GM19238 (cell line): Measurements from ENCODE around the gene ANO3.
"Not testable (repeated sequence)": the region's sequence is repeated elsewhere in the genome, so short reads cannot be mapped to it uniquely, and the experiment has no call there.

Source experiments
- DNase-seq: peaks from one replicate; pipeline ENCODE4 v3.0.0; 2011; ENCODE audit warnings: low spot score; ENCODE audit not compliant: insufficient read length

ANO3 gene

DNA sequence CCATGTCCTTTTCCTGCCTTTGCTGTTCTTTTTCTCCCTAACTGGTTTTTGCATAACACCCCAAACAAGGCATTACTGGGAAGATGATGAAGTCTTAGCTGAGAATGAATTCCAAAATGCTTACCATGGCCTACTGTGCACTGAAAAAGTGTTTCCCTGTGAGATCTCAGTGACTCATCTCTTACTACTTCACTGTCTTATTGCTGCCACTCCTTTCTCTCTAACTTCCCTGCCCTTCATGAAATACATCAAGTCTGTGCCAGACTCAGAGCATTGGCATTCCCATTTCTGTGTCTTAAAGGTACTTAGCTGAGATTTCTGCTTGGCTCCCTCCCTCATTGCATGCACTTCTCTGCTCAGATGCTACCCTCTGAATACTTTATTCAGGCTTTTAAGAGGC is 289.2 kb downstream of the ANO3 start:
- DNase-seq: no peak

DNA sequence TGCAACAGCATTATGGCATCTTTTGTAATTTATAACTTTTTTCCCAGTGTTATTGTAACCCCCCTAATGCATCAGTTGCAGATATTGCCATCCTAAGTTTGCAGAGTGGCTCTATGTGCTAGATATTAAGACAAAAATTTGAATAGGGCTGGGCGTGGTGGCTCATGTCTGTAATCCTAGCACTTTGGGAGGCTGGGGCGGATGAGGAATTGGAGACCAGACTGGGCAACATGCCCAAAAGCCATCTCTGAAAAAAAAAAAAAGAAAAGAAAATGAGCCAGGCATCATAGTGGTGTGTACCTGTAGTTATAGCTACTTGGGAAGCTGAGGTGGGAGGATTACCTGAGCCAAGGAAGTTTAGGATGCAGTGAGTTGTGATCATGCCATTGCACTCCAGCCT is 290.3 kb downstream of the ANO3 start:
- no peak for DNase-seq

DNA sequence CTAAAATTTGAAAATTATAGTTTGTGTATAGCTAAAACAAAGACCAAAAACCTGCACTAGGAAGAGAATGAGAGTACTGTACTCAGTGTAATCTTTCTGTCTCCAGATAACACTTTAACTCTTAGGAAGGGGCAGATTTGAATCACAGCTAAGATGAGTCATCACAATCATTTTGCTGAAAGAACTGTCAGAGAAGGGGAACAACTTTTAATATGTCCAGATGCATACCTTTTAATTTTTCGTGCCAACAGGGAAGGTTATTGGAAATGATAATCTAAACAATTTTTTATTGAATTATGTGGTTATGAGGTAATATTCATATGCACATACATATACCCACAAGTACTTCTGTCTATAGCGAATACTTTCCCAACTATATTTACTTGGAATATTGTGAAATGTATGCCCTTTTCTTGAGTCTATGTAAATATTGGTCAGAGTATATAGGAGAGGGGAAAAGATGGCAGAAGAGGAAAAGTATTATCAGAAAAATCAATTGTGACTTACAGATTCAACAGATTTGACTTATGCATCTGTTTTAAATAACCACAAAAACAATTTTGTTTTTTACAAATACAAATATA is 291.2 kb downstream of the ANO3 start:
- DNase-seq: no peak

DNA sequence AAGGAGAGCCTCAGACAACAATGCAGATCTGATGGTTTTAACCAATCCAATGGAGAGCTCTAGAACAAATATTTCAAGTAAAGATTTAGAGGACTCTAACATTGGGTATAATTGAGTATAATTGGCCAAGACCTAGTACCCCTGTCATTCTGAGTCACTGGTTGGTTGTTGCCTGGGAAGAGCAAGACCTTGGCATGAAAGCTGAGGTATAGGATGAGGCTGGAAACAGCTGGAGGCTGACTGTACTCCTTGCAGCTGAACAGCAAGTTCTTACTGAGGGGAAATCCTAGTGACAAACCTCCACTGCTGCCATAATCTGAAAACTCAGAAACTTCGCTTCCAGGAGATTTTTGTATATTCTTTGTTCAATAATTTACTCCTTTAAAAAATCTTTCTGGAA is 294.4 kb downstream of the ANO3 start:
- no peak for DNase-seq

DNA sequence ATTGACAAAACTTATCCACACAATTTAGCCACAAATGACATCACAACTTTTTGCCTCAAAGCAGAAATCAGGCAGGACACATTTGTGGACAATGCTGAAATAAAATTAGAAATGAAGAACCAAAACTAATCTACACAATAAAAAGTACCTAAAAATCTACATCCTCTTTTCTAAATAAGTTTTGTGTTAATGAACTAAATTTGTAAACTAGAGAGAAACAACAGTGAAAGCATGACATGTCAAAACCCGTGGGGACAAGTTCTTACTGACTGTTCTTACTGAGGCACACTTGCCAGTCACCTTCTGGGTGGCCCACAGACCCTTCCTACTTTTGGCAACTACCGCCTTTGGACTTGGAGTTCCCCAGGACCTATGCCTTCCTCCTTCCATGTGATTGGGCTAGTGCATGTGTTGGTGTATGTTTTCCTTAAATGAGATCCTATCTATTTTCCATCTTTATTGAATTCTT is 300.8 kb downstream of the ANO3 start:
- no peak for DNase-seq

DNA sequence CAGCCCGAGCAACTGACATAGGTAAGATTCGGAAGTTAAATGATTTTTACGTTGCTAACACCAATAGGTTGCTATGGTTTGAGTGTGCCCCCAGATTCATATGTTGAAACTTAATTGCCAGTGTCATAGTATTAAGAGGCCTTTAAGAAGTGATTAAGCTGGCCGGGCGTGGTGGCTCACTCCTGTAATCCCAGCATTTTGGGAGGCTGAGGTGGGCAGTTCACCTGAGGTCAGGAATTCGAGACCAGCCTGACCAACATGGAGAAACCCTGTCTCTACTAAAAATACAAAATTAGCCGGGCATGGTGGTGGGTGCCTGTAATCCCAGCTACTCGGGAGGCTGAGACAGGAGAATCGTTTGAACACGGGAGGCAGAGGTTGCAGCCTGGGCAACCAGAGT is 311.4 kb downstream of the ANO3 start:
- DNase-seq: not testable (repeated sequence)

DNA sequence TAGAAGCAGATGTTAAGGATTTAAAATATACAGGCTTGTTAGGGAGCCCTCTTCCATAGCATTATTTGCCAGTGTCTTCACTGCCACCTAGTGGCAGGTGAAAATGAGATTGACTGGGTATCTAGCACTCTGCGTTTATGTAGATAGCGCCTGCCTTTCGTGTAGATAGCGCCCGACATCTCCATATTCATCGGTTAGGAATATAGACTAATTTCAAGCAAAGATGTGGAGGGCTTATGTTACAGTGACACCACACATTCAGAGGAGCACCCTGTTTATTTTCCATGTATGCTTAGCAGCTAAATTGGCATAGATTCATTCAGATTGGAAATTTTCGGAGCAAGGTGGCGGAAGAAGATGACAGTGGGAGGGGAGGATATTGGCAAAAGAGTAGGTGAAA is 318.0 kb downstream of the ANO3 start:
- DNase-seq: peak; percentile 1

DNA sequence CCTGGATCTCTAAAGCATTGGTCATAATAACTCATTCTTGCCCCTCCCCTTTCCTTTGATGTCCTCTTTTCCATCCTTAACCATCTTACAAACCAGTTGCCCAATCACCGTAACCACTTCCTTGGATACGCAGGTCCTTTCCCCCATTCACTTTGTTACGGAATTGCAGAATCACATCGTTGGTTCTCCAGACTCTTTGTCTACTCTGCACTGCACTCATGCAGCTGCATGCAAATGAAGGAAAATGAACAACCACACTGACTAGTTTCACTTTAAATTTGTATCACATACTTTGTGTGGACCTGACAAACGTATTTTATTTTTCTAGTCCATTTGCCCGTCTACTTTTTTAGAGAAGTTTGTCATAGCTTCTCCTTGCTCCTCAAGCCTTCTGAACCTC is 320.0 kb downstream of the ANO3 start:
- no peak for DNase-seq

DNA sequence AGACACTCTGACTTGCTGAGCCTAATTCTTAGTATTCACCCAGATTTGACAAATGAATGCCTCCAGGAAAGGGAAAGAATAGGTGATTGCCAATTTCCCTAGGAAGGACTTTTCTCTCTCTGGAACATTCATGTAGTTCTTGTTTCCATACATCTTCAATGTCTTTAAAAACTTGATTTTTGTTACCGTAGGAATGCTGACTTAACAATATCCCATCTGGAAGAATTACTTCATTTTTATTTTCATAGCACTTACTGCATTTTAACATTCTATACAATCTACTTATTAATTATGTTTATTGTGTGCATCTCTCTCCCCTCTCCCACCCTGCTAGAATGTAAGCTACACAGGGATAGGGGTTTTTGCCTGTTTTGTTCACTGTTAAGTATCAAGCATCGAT is 323.4 kb downstream of the ANO3 start:
- no peak for DNase-seq

DNA sequence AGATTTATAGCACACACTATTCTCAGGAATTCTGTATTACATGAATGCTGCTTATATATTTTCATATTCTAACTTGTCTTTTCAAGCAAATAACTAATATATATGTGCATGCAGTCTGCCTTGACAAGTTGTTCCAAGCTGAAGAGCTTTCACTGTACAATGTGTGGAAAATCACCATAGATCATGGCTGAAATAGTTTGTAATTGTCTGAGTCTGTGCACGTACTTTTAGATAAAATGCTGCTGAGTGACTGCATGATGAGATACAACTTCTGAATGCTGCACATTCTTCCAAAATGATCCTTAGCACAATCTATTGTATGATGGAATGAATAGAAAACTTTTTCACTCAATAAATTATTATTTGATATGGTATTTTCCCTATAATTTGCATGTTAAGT is 331.0 kb downstream of the ANO3 start:
- no peak for DNase-seq

DNA sequence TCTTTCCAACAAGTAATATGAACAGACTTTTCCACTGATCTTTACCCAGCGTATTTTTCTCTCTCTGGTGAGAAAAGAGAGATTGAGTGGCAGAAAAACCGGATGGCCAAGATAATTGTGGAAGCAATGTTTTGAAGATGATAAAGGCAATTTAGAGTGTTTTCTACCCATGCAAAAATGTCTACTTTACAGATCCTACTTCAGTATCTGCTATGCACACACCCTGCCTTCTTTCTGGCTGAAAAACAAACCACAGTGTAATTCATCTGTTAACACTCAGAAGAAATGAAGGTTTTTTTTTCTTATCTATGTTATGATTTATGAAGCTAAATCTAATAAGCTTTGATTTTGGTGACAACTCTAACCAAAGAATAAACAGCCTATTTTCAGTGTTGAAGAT is 333.1 kb downstream of the ANO3 start:
- no peak for DNase-seq

DNA sequence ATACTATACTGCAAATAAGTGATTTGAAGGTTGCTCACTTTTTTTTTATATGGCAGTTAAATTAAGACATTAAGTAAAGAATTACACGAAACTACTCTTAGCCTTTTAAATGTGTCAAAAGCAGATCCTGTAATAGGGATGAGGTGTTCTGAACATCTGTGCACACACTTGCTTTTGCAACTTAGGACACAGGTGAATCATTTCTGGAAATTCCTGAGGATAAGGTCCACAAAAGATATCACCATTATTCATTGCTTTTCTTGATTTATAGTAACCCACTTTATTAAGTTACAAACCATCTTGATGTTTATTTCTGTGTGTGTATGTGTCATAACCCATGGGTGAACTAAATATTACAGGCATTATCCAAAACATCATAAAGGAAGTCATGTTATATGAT is 334.0 kb downstream of the ANO3 start:
- DNase-seq: no peak

DNA sequence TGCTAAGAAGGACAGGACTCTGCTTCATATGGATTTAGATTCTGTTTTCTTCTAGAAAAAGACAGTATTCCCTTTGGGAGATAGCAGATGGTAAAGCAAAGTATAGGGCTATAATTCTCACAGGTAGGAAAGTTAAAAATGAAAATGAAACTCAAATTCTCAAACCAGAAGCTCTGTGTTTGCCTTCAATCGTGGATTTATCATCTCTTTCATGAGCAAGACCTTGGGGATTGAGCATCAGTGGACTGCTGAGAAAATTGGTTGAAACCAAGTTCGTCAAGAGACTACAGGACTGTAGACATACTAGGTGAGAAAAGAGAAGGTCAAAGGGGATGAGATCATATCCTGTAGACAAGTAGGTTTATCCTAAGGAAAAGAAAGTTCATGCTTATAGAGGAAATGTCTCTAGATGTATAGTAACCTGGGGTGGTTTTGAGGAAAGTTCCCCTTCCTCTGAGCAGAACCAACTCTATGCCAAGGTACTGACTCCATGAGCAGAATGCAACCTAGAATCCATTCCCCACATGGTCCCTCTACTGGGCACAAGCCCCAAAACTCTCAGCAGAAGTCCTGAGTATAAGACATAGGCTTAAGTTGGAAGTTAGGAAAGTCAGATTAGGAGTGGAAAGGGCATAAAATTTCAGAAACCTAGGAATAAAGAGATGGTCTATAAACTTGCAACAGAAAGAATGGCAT is 343.5 kb downstream of the ANO3 start:
- no peak for DNase-seq

DNA sequence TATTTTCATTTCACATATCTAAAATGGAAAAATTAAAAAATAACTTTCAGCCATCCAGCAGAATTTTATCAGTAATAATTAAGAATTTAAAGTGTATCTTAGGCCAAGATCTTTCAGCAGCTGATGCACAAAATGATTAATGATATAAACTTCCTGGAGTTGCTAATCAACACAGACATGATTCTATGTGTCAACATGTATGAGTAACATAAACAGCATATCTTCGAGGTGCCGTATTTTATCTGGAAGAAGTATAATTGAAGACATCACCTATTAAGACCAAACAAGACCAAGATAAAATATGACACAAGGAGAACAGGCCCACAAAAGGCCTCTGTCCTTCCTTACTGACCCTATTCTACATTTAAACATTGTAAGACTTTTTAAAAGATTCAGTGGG is 344.7 kb downstream of the ANO3 start:
- no peak for DNase-seq

DNA sequence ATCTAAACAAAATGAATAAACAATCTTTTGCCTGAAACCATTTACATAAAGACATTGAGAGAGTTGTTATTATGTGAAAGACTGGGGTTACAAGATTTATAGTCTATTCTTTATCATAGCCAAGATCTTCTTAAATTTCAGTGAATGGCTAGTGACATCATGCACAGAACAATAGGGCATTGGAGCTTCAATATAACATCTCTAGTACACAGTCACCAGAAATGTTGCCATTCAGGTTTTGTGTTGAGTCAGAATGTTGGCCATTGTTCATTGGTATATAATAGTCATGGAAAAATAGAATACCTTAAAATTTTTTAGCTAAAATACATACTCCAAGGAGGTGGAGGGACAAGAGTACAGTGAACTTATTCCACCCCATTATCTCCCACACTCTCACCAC is 345.6 kb downstream of the ANO3 start:
- no peak for DNase-seq

DNA sequence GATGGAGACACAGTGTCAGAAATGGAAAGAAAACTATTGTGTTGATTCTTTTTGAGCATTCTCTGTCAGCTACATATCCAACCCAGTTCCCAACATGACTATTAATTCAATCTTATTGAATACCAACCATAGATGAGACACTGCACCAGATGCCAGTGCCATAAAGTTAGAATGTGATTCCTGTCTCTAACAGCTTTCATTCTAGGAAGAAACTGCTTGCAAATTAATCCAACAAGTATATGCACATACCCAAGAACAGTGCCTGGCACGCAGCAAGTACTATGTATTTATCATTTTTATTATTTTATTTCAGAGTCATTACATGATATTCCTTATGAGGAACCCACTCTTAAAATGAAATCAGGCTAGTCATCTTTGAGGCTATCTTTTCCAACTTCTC is 355.4 kb downstream of the ANO3 start:
- DNase-seq: no peak

DNA sequence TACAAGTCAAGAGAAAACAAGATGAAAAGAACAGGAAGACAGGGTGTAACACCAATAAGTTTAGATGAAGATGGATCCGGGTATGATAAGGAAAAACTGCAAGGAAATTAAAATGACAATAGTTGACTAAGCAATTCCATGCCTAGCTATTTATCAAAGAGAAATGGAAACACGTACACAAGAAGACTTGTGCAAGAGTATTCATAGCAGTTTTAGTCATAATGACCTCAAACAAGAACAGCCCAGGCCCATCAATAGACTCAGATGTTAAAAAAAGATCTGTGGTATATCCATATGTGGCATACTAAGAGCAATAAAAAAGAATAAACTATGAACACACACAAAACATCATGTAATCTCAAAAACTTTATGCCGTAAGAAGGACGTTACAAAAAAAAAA is 356.8 kb downstream of the ANO3 start:
- no peak for DNase-seq

DNA sequence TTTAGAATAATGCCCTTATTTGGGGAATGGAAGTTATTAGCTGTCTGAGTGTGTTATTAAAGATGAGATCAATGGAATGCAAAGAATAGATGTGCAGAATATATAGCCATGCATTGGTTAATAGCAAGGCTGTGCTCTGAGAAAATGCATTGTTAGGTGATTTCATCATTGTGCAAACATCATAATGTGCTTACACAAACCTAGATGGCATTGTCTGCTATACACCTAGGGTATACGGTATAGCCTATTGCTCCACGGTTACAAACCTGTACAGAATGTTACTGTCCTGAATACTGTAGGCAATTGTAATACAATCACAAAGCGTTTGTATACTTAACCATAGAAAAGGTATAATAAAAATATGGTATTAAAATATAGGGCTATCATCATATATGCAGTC is 364.4 kb downstream of the ANO3 start:
- DNase-seq: no peak

DNA sequence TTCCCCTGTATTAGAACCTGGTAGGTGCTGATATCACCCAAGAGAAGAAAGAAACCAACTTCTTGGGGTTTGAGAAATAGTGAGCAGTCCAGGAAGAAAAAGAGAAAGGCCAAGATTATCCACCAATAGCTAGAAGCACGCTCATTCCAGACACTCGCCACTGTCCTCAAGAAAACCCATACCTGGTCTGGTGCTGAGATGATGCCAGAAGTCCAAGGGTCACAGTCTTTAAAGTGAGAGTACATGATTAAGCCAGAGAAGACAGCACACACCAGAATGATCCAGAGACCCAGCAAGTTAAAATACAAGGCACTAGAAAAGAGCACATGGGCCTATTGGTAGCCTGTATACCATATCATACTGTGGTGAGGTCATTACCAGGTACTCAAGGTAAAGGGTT is 366.3 kb downstream of the ANO3 start:
- no peak for DNase-seq

DNA sequence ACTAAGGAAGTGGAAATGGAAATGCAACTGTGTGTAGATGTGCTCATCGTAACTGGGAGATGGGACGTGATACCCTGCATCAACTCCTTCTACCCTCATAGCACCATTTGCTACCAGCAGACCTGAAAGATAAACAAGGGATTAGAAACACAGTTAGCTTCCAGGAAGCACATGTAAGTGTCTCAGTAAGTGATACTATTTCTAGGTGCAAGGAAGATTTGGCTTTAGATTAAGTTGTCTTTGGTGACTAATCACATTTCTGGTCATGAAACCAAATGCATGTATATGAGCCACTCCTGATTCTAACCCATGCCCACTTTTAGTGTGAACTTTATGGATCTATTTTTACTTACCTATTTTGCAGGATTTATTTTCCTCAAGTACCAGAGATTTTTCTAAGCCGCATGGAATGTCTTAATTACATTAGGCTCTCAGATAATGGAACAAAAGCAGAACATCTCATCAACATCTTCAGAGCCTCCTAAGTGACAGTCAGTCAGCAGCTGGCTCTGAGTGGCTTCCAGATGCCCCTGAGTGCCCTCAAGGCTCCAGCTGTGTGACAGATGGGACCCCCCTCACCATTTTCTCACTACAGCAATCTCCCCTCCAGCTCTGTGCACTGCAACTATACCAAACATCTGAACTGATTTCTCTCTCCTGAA is 368.8 kb downstream of the ANO3 start:
- no peak for DNase-seq

DNA sequence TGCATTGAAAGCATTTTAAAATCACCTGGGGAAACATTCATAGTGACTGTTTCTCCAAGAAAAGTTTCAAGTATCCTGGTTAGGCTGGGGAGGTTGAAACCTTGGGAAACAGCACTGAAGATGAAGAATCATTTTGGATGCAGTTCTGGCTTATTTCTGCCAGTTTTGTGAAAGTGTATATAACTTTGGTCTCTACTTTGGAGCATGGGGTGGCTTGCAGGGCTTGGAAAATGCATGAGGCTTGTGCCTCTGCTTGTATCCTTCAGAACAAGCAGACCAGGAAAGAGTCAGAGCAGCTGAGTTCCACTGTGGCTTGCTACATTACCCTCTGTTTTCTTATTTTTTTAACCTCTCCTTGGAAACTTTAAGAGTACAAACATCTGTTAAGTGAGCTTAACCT is 370.5 kb downstream of the ANO3 start:
- no peak for DNase-seq

DNA sequence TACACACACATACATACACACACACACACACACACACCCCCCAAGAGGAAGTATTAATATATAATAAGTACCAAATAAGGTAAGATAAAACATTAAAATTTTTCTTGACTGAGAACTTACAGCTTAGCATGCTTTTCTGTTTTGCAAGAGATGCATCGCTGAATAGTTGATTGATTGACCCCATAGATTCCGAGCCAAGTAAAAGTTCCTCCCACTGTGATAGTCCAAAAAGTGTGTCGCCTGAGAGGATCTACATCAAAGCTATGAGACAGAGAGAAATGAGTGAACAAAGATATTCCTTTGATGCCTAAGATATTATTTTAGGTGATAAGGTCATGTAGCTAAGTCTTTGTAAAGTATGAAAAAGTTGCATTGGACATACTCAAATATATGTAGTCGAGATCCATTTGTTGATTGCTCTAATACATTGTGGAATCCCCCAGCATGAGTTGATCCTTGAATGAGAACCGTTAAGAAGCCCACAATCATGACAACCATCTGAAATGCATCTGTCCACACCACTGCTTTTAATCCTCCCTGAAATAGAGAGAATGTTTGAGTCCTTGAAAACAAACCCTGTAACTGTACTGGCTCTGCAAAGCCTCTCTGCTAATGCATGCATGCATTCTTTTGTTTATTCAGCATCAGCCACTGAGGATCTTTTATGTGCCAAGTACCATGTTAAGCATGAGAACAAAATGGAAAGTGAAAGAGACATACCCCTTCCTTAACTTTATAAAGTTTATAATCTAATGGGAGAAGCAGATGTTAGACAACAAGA is 371.7 kb downstream of the ANO3 start:
- no peak for DNase-seq
